Inferior parietal cortex (tissue), 1 donor: ENCODE results near the gene GK.
"Not testable (repeated sequence)": the region's sequence is repeated elsewhere in the genome, so short reads cannot be mapped to it uniquely, and the experiment has no call there.

Experiments used
- DNase-seq: peaks from one replicate; pipeline ENCODE4 v3.0.0-alpha.2; 2016; ENCODE audit errors: extremely low spot score

The GK gene

DNA sequence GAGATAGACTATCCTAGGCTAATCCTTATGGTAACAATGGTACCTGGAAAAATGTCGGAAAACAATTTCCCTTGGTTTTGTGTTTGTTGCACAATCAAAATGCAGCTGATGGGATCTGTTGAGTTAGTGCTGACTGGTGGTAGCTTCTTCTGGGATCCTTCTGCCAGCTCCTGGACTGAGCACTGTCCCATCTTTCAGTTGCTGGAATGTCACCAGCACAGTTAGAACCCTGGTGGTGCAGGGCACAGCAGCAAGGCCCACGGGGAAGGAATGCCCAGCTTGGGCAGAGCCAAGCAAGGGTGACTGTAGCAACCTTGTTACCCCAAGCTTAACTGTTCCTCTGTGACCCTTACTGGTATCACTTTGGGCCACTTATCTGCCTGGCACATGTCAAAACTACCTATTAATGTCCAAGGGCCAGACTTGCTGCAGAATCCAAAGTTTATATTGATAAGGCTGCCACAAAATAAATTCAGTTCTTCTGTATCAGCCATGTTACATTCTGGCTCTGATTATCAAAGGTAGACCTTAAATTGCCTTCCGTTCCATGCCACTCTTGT lies 53.1 kb downstream of the GK start:
- no peak for DNase-seq

- no peak for DNase-seq
Measured at GRCh38 chrX:30712214-30712613, 59.0 kb downstream of the GK start.

- peak; percentile 39 for DNase-seq
Measured at GRCh38 chrX:30713061-30713525, 59.9 kb downstream of the GK start.

GRCh38 chrX:30714138-30714537 lies 60.9 kb downstream of the GK start:
- DNase-seq, result no peak

GRCh38 chrX:30715976-30716375 lies 62.8 kb downstream of the GK start:
- DNase-seq, result no peak

DNA sequence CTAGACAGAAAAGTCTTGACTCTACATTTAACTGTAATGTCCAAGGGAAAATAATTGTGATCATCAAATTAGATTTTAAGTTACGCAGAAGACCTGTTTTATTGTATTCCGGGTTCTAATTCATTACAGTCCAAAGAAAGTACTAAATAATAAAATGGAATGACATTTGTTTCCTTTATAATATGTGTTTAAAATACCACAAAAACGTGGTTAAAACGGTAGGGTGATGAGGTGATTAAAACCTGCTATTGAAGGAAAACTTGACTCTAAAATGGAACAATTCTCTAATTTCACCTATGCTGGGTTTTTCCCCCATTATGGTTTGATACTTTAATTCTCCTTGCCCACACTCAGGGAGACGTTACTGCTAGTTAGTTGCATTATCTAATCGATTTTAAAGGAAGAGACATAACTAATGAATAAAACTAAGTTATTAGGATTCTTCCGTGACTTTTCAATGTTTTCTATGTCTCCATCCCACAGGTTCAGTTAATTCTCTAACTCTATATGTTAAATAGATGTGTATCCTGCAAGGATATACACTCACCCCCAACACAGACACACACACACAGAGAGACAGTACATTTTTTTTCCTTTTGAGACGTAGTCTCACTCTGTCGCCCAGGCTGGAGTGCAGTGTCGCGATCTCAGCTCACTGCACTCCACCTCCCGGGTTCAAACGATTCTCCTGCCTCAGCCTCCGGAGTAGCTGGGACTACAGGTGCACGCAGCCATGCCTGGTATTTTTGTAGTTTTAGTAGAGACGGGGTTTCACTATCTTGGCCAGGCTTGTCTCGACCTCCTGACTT lies 80.8 kb downstream of the GK start:
- DNase-seq, result no peak

- no peak for DNase-seq
Measured at GRCh38 chrX:30734782-30735181, 81.6 kb downstream of the GK start.

- DNase-seq, result peak; percentile 49
Measured at GRCh38 chrX:30735839-30736238, 82.6 kb downstream of the GK start.

- DNase-seq, result no peak
Measured at GRCh38 chrX:30741545-30741944, 88.3 kb downstream of the GK start.

- DNase-seq, result no peak
Measured at GRCh38 chrX:30748342-30748960, 95.2 kb downstream of the GK start.

GRCh38 chrX:30751497-30751896 lies 98.3 kb downstream of the GK start:
- DNase-seq, result no peak

- DNase-seq, result no peak
Measured at GRCh38 chrX:30762755-30763154, 109.5 kb downstream of the GK start.

DNA sequence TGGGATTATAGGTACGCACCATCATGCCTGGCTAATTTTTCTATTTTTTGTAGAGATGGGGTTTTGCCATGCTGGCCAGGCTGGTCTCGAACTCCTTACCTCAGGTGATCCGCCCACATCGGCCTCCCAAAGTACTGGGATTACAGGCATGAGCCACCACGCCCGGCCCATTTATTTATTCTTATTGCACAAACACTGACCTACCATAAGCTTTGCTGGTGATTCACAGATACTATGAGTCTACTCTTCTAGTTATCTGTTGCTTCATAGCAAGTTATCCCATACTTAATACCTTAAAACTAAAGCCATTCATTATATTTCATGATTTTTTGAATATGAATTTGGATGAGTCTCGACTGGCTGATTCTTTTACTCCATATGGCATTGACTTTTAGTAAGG lies 120.5 kb downstream of the GK start:
- DNase-seq, result not testable (repeated sequence)

- DNase-seq, result no peak
Measured at GRCh38 chrX:30777575-30777974, 124.4 kb downstream of the GK start.

GRCh38 chrX:30779453-30780030 lies 126.3 kb downstream of the GK start:
- no peak for DNase-seq
